PC-9 (cell line): ENCODE measurements around the gene UBR1.

ENCODE experiments used
- CTCF ChIP-seq: fragments of 200-600 bp; sonication (generic); conservative IDR thresholded peaks from 2 replicates; pipeline ENCODE4 v1.6.1; 2017; ENCODE audit warnings: mixed run types, antibody characterized with exemption, mild to moderate bottlenecking, moderate library complexity
- EZH2 ChIP-seq: fragments of 200-600 bp; sonication (generic); IDR thresholded peaks from 2 replicates; pipeline ENCODE4 v1.8.0; 2017; ENCODE audit warnings: antibody characterized with exemption, low read depth

DNA sequence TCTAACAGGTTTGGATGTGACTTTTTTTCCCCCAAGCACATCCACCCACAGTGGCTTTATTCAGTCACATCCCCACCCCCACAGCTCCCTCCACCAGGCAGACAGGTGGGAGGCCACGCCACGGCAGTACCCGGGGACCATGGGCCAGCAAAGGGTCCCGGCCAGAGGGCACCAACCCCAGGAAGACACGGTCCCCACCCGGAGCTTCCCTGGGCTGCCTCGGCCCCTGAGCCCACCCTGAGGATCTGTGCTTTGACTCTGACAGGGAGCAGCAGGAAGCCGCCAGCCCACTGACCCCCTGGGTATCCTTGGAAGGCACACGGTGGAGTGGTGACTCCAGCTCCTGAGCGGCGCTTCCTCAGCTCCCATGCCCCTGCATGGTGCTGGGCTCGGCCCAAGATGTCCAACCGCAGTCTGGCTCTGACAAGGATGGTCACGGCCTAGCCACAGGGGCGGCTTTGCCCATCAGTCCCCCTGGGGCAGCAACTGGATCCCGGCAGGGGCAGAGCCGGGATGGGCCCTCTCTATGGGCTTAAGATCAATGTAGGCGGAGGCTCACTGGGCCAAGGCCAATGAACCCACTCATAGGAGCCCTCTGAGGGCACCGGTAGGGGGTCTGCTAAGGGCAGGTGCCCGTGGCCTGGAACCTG lies 119.0 kb downstream of the UBR1 start:
- TF ChIP-seq CTCF (no peak), EZH2 (no peak)
